Hepatocyte (in vitro differentiated cells): ENCODE data around the gene TSSC4. TPM values are rescaled to one million over a fixed set of nuclear protein-coding genes. Genes with fewer than 3 reads are reported as not detected.

Experiments
- DNase-seq: peaks from one replicate; pipeline ENCODE4 v3.0.0-alpha.2; 2016; ENCODE audit warnings: low spot score
- H2AFZ ChIP-seq: fragments of 200-600 bp; sonication (generic); 2 replicates; pipeline ENCODE4 v1.6.0; 2016; ENCODE audit warnings: antibody characterized with exemption, mild to moderate bottlenecking
- H3K27ac ChIP-seq: fragments of 200-600 bp; sonication (generic); 2 replicates; pipeline ENCODE4 v1.5.1; 2016; ENCODE audit warnings: mild to moderate bottlenecking
- H3K27me3 ChIP-seq: fragments of 200-600 bp; sonication (generic); 2 replicates; pipeline ENCODE4 v1.6.1; 2016
- H3K36me3 ChIP-seq: fragments of 200-600 bp; sonication (generic); replicated peaks from 2 replicates; pipeline ENCODE4 v1.5.1; 2016; ENCODE audit warnings: low read depth; ENCODE audit not compliant: insufficient read depth
- H3K4me1 ChIP-seq: fragments of 200-600 bp; sonication (generic); 2 replicates; pipeline ENCODE4 v1.5.1; 2016; ENCODE audit warnings: mild to moderate bottlenecking, moderate library complexity; ENCODE audit not compliant: insufficient read depth
- H3K4me2 ChIP-seq: fragments of 200-600 bp; sonication (generic); 2 replicates; pipeline ENCODE4 v1.6.0; 2016
- H3K4me3 ChIP-seq: fragments of 200-600 bp; sonication (generic); 2 replicates; pipeline ENCODE4 v1.5.1; 2016; ENCODE audit warnings: mild to moderate bottlenecking
- H3K79me2 ChIP-seq: fragments of 200-600 bp; sonication (generic); 2 replicates; pipeline ENCODE4 v1.6.0; 2017; ENCODE audit warnings: mild to moderate bottlenecking
- H3K9me2 ChIP-seq: fragments of 200-600 bp; sonication (generic); replicated peaks from 2 replicates; pipeline ENCODE4 v1.6.0; 2017; ENCODE audit warnings: mild to moderate bottlenecking; ENCODE audit not compliant: insufficient read depth
- H3K9me3 ChIP-seq: fragments of 200-600 bp; sonication (generic); 2 replicates; pipeline ENCODE4 v1.5.1; 2016; ENCODE audit warnings: low read depth, mild to moderate bottlenecking
- H4K20me1 ChIP-seq: fragments of 200-600 bp; sonication (generic); 2 replicates; pipeline ENCODE4 v1.6.0; 2016; ENCODE audit warnings: mild to moderate bottlenecking; ENCODE audit not compliant: insufficient read depth, poor library complexity, severe bottlenecking
- CTCF ChIP-seq: fragments of 200-600 bp; sonication (generic); IDR thresholded peaks from 2 replicates; pipeline ENCODE4 v1.5.1; 2016; ENCODE audit warnings: antibody characterized with exemption, mild to moderate bottlenecking; ENCODE audit not compliant: poor library complexity
- EZH2 ChIP-seq: fragments of 200-600 bp; sonication (generic); IDR thresholded peaks from 2 replicates; pipeline ENCODE4 v1.6.1; 2016; ENCODE audit warnings: antibody characterized with exemption, mild to moderate bottlenecking, borderline replicate concordance
- EZH2phosphoT487 ChIP-seq: fragments of 200-600 bp; sonication (generic); IDR thresholded peaks from one replicate; pipeline ENCODE4 v1.6.1; 2018; ENCODE audit warnings: antibody characterized with exemption, mild to moderate bottlenecking, low read depth, moderate library complexity; ENCODE audit not compliant: unreplicated experiment, severe bottlenecking
- WGBS: methylation state at CpG from one replicate; pipeline ENCODE4 v1.1.6; 2016; ENCODE audit warnings: low lambda C conversion rate; ENCODE audit errors: missing lambda C conversion rate; 5-methylcytosine and 5-hydroxymethylcytosine counted together
- polyA plus RNA-seq: library from polyadenylated mRNA; unstranded; fragments of >200 nt; fragmentation: Nextera tagmentation; extraction: Ambion mirVana; gene quantifications from 2 replicates; pipeline ENCODE4 v1.2.1, GENCODE V29; 2016
- total RNA-seq: library from RNA; depleted of rRNA; stranded (reverse); fragments of >200 nt; gene quantifications from 2 replicates; pipeline ENCODE4 v1.2.3, GENCODE V29; 2014

The TSSC4 gene
- total and polyA plus RNA-seq, 2 experiments from 2014 or later: 33.8 to 68.5 TPM

- Histone ChIP-seq H3K4me3 (no peak overlapping the region), H3K9me2 (no peaks in the 10 kb centered on the region), H3K9me3 (no peaks in the 10 kb centered on the region), H3K4me1 (peaks cover 9% of the 10 kb centered on the region), H2AFZ (no peak overlapping the region), H3K27me3 (no peaks in the 10 kb centered on the region), H4K20me1 (no peaks in the 10 kb centered on the region), H3K27ac (no peak overlapping the region), H3K36me3 (no peaks in the 10 kb centered on the region), H3K79me2 (no peaks in the 10 kb centered on the region), H3K4me2 (no peak overlapping the region)
- WGBS: 94% methylated on average over 15 of the region's 35 CpGs
- TF ChIP-seq EZH2phosphoT487 (no peak), EZH2 (no peak), CTCF (no peak)
- DNase-seq: no peak
Measured at GRCh38 chr11:2414616-2415015, 14.1 kb downstream of the TSSC4 start.

GRCh38 chr11:2415171-2415570 lies 14.6 kb downstream of the TSSC4 start:
- H3K79me2 ChIP-seq: no peaks in the 10 kb centered on the region
- H3K36me3 ChIP-seq: no peaks in the 10 kb centered on the region
- DNase-seq: no peak
- no peaks in the 10 kb centered on the region for H3K9me2 ChIP-seq
- H3K4me1 ChIP-seq: peaks cover 4% of the 10 kb centered on the region
- H2AFZ ChIP-seq: no peak overlapping the region
- TF ChIP-seq EZH2 (no peak), EZH2phosphoT487 (no peak), CTCF (no peak)
- no peak overlapping the region for H3K4me2 ChIP-seq
- no peaks in the 10 kb centered on the region for H4K20me1 ChIP-seq
- 95% methylated on average over 28 of the region's 28 CpGs for WGBS
- no peak overlapping the region for H3K4me3 ChIP-seq
- H3K27ac ChIP-seq: no peak overlapping the region
- H3K27me3 ChIP-seq: no peaks in the 10 kb centered on the region
- no peaks in the 10 kb centered on the region for H3K9me3 ChIP-seq

- Histone ChIP-seq H3K9me2 (no peaks in the 10 kb centered on the region), H2AFZ (no peak overlapping the region), H3K27ac (no peak overlapping the region), H3K79me2 (no peaks in the 10 kb centered on the region), H3K4me1 (no peaks in the 10 kb centered on the region), H4K20me1 (no peaks in the 10 kb centered on the region), H3K4me3 (no peak overlapping the region), H3K36me3 (no peaks in the 10 kb centered on the region), H3K9me3 (no peaks in the 10 kb centered on the region), H3K4me2 (no peak overlapping the region), H3K27me3 (no peaks in the 10 kb centered on the region)
- DNase-seq: no peak
- WGBS: 94% methylated on average over 33 of the region's 34 CpGs
- TF ChIP-seq EZH2: no peak
- TF ChIP-seq EZH2phosphoT487: no peak
- no peak for TF ChIP-seq CTCF
Measured at GRCh38 chr11:2415601-2416380, 15.2 kb downstream of the TSSC4 start.
